Kidney epithelial cell (primary cell): ENCODE results near the gene ZNF207. TPM values are rescaled to one million over a fixed set of nuclear protein-coding genes. Genes with fewer than 3 reads are reported as not detected.

Experiments used
- DNase-seq: peaks from one replicate; pipeline ENCODE4 v3.0.0-alpha.2; 2010; ENCODE audit warnings: low read depth
- H3K27me3 ChIP-seq: 2 replicates; pipeline ENCODE4 v1.6.0; 2011; ENCODE audit warnings: low read length; ENCODE audit not compliant: control insufficient read depth, insufficient read depth
- H3K36me3 ChIP-seq: 2 replicates; pipeline ENCODE4 v1.5.1; 2011; ENCODE audit warnings: low read length; ENCODE audit not compliant: control insufficient read depth, insufficient read depth
- H3K4me3 ChIP-seq: 2 replicates; pipeline ENCODE4 v1.5.1; 2011; ENCODE audit warnings: low read depth, mild to moderate bottlenecking, control low read depth, low read length
- total RNA-seq: library from RNA; depleted of rRNA; stranded (reverse); fragments of >200 nt; gene quantifications from 2 replicates; pipeline ENCODE4 v1.2.3, GENCODE V29; 2015
- TF ChIP-seq, protein P1 (sequence below): IDR thresholded peaks from 2 replicates; pipeline ENCODE4 v1.5.1; 2011; ENCODE audit warnings: mild to moderate bottlenecking, moderate library complexity, low read length, control low read depth, inconsistent platforms; ENCODE audit not compliant: insufficient read depth, poor library complexity, severe bottlenecking

ZNF207 gene
- total RNA-seq, 1 donor from 2014 or later: 160 TPM

DNA sequence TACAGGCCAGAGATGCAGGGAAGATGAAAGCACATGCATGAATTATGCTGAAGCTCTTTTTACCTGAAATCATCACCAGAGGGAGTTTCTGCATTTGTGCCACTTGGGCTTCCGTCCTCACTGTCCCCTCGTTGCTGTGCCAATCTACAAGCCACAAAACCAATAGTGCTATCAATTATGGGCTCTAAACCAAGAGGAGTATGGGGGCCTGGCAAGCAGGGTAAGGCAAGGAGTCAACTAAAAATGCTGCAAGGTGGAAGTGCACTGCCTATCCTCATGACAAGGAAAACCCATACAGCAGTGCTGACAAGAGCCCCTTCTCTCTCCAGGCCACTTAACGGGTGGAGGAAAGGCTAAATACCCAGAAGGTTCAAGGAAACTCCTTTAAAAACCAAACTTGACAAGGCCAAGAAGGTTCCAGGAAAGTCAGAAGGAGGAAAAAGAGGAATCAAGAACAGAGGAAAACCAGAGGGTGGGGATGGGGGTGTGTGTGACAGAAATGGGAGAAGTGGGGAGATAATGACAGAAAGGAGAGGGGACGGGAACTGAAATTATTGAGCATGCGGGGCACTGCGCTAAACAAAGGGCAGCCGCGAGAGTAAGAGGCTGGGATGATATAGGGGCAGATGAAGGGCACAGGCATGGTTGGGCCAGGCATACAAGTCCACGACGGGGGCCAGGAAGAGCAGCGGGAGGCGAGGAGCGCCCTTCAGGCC lies 8.7 kb upstream of the ZNF207 start:
- TF ChIP-seq, protein P1, sequence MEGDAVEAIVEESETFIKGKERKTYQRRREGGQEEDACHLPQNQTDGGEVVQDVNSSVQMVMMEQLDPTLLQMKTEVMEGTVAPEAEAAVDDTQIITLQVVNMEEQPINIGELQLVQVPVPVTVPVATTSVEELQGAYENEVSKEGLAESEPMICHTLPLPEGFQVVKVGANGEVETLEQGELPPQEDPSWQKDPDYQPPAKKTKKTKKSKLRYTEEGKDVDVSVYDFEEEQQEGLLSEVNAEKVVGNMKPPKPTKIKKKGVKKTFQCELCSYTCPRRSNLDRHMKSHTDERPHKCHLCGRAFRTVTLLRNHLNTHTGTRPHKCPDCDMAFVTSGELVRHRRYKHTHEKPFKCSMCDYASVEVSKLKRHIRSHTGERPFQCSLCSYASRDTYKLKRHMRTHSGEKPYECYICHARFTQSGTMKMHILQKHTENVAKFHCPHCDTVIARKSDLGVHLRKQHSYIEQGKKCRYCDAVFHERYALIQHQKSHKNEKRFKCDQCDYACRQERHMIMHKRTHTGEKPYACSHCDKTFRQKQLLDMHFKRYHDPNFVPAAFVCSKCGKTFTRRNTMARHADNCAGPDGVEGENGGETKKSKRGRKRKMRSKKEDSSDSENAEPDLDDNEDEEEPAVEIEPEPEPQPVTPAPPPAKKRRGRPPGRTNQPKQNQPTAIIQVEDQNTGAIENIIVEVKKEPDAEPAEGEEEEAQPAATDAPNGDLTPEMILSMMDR: no peak
- no peaks in the 10 kb centered on the region for H3K36me3 ChIP-seq
- DNase-seq: no peak
- no peaks in the 10 kb centered on the region for H3K27me3 ChIP-seq
- H3K4me3 ChIP-seq: peak overlapping the region; percentile 53

- Histone ChIP-seq H3K36me3 (no peaks in the 10 kb centered on the region), H3K4me3 (peak within 1 kb of the TSS; percentile 53), H3K27me3 (no peaks in the 10 kb centered on the region)
- no peak for DNase-seq
- TF ChIP-seq, protein P1: no peak
These were observed 7.9 kb upstream of the ZNF207 start, which contains the start of gene C17orf75 for GRCh38 chr17:32341857-32342602. Gene C17orf75 (minus strand): TSS chr17:32342173. CDS start chr17:32342139, 34 bp downstream.

DNA sequence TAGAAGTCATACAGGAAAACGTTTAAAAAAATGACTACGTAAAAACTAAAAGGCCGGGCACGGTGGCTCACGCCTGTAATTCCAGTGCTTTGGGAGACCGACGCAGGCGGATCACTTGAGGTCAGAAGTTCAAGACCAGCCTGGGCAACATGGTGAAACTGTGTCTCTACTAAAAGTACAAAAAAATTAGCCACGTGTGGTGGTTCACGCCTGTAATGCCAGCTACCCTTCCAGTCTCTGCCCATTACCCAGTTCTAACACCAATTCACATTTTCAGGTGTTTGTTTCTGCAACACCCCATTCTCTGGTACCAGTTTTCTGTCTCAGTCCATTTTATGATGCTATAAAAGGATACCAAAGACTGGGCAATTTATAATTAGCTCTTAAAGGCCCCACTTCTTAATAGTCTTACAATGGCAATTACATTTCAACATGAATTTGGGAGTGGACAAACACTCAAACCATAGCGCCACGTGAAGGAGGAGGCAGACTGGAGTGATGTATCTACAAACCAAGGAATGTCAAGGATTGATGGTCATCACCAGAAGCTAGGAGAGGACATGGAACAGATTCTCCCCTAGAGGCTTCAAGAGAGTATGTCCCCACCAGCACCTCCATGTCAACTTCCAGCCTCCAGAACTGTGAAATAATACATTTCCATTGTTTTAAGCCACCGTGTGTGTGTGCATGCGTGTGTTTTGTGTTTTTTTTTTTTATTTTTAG lies 7.2 kb upstream of the ZNF207 start:
- DNase-seq: no peak
- Histone ChIP-seq H3K36me3 (no peaks in the 10 kb centered on the region), H3K27me3 (no peaks in the 10 kb centered on the region), H3K4me3 (peak overlapping the region; percentile 53)
- TF ChIP-seq, protein P1: no peak

- TF ChIP-seq, protein P1: no peak
- no peak overlapping the region for H3K4me3 ChIP-seq
- no peak for DNase-seq
- H3K27me3 ChIP-seq: no peaks in the 10 kb centered on the region
- no peaks in the 10 kb centered on the region for H3K36me3 ChIP-seq
These were observed 3.9 kb upstream of the ZNF207 start for GRCh38 chr17:32345951-32346600.

- H3K27me3 ChIP-seq: no peaks in the 10 kb centered on the region
- H3K36me3 ChIP-seq: no peaks in the 10 kb centered on the region
- no peak for DNase-seq
- H3K4me3 ChIP-seq: no peak overlapping the region
- TF ChIP-seq, protein P1: no peak
These were observed 1.5 kb upstream of the ZNF207 start for GRCh38 chr17:32348483-32348800.
